ENCODE data around the gene STAC3. TPM values are rescaled to one million over a fixed set of nuclear protein-coding genes. Genes with fewer than 3 reads are reported as not detected.

STAC3 gene
- total and polyA plus RNA-seq, 10 of the 15 experiments (the other 5 are each of a cell fraction or from before 2014, with no cell fraction given): 0.49 to 9.9 (median 3.8) TPM

GRCh38 chr12:57280211-57281062 is 29.4 kb upstream of the STAC3 start (continued):
- no peak for TF ChIP-seq SREBF1 (IDR thresholded peaks at IDR 0.05; ENCODE audit: low read length)
- TF ChIP-seq SKIL (IDR thresholded peaks at IDR 0.05; ENCODE audit: low read depth, poor library complexity, severe bottlenecking): peak; percentile 11
- TF ChIP-seq, protein P1, sequence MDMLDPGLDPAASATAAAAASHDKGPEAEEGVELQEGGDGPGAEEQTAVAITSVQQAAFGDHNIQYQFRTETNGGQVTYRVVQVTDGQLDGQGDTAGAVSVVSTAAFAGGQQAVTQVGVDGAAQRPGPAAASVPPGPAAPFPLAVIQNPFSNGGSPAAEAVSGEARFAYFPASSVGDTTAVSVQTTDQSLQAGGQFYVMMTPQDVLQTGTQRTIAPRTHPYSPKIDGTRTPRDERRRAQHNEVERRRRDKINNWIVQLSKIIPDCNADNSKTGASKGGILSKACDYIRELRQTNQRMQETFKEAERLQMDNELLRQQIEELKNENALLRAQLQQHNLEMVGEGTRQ (IDR thresholded peaks at IDR 0.05; ENCODE audit: borderline replicate concordance, low read depth, low read length): peak; percentile 25; the same call in 1 of the 2 replicates
- peak; percentile 93 for TF ChIP-seq ATF7 (IDR thresholded peaks at IDR 0.05; ENCODE audit: low read depth)
- peak; percentile 52 for TF ChIP-seq SP1 (IDR thresholded peaks at IDR 0.05; ENCODE audit: low read depth, low read length)
- peak; percentile 60; the same call in 1 of the 2 replicates for TF ChIP-seq RELB (IDR thresholded peaks at IDR 0.05; ENCODE audit: low read depth)
- TF ChIP-seq SUZ12 (IDR thresholded peaks at IDR 0.05; ENCODE audit: unreplicated experiment): no peak
- peak; percentile 70 to 98 for TF ChIP-seq EGR1 (IDR thresholded peaks at IDR 0.05; ENCODE audit: borderline replicate concordance in 1 of 2, low read depth in 2 of 2, low read length in 2 of 2)
- no peak for TF ChIP-seq ETV6 (conservative IDR thresholded peaks at IDR 0.05 in 1 of 2, IDR thresholded peaks at IDR 0.05 in 1 of 2; ENCODE audit: borderline replicate concordance in 1 of 2, low read depth in 1 of 2)
- no peak for TF ChIP-seq GABPA (IDR thresholded peaks at IDR 0.05; ENCODE audit: low read depth)
- no peak for TF ChIP-seq LARP7 (IDR thresholded peaks at IDR 0.05)
- TF ChIP-seq, protein P2, sequence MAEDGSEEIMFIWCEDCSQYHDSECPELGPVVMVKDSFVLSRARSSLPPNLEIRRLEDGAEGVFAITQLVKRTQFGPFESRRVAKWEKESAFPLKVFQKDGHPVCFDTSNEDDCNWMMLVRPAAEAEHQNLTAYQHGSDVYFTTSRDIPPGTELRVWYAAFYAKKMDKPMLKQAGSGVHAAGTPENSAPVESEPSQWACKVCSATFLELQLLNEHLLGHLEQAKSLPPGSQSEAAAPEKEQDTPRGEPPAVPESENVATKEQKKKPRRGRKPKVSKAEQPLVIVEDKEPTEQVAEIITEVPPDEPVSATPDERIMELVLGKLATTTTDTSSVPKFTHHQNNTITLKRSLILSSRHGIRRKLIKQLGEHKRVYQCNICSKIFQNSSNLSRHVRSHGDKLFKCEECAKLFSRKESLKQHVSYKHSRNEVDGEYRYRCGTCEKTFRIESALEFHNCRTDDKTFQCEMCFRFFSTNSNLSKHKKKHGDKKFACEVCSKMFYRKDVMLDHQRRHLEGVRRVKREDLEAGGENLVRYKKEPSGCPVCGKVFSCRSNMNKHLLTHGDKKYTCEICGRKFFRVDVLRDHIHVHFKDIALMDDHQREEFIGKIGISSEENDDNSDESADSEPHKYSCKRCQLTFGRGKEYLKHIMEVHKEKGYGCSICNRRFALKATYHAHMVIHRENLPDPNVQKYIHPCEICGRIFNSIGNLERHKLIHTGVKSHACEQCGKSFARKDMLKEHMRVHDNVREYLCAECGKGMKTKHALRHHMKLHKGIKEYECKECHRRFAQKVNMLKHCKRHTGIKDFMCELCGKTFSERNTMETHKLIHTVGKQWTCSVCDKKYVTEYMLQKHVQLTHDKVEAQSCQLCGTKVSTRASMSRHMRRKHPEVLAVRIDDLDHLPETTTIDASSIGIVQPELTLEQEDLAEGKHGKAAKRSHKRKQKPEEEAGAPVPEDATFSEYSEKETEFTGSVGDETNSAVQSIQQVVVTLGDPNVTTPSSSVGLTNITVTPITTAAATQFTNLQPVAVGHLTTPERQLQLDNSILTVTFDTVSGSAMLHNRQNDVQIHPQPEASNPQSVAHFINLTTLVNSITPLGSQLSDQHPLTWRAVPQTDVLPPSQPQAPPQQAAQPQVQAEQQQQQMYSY (CRISPR knock-in tag; IDR thresholded peaks at IDR 0.05): no peak
- peak; percentile 19 for TF ChIP-seq E4F1 (IDR thresholded peaks at IDR 0.05; ENCODE audit: borderline replicate concordance, partially characterized antibody)
- TF ChIP-seq NFYB (IDR thresholded peaks at IDR 0.05; ENCODE audit: insufficient read depth, low read depth, low read length): no peak
- no peak for TF ChIP-seq ESRRA (IDR thresholded peaks at IDR 0.05; ENCODE audit: low read length)

Data from GM12878 (cell line).